B cell (primary cell): Measurements from ENCODE around the gene C1QTNF12.

Source experiments
- EZH2 ChIP-seq: IDR thresholded peaks from 2 replicates; pipeline ENCODE4 v1.6.1; 2012; ENCODE audit warnings: borderline replicate concordance, low read depth, mild to moderate bottlenecking, moderate library complexity, low read length; ENCODE audit not compliant: insufficient read depth, poor library complexity, severe bottlenecking
- TF ChIP-seq, protein P1 (sequence below): fragments of 200-600 bp; IDR thresholded peaks from one replicate; pipeline ENCODE4 v1.8.0; 2022; ENCODE audit warnings: antibody characterized with exemption, mild to moderate bottlenecking

DNA sequence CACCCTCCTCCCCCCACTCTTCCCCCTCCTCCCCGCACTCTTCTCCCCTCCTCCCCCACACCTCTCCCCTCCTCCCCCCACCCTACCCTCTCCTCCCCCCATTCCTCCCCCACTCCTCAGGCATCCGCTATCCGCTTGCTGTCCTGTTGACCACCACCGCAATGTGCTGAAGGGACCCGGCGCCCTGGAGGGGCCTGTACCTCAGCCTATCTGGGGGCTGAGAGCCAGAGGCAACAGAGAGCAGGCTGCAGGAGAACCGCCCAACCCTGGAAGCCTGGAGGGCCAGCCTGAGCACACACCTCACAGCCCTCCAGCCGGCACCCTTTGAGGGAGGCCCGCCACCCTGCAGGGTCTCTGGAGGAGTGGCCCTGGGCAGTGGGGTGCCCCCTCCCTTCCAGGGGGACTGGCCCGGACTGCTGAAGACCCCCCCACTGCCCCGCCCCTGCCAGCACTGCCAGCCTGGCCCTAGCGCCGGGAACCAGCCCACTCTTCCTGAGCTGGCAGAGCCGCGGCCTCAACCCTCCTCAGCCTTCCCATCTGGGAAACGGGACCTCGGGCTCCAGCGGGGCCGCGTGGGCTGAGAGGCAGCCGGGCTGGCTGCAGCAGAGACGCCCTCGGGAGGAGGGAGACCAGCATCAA is 1.2 kb downstream of the C1QTNF12 start:
- TF ChIP-seq, protein P1, sequence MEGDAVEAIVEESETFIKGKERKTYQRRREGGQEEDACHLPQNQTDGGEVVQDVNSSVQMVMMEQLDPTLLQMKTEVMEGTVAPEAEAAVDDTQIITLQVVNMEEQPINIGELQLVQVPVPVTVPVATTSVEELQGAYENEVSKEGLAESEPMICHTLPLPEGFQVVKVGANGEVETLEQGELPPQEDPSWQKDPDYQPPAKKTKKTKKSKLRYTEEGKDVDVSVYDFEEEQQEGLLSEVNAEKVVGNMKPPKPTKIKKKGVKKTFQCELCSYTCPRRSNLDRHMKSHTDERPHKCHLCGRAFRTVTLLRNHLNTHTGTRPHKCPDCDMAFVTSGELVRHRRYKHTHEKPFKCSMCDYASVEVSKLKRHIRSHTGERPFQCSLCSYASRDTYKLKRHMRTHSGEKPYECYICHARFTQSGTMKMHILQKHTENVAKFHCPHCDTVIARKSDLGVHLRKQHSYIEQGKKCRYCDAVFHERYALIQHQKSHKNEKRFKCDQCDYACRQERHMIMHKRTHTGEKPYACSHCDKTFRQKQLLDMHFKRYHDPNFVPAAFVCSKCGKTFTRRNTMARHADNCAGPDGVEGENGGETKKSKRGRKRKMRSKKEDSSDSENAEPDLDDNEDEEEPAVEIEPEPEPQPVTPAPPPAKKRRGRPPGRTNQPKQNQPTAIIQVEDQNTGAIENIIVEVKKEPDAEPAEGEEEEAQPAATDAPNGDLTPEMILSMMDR = no peak
- no peak for TF ChIP-seq EZH2
